ENCODE results near the gene NOVA2. TPM values are rescaled to one million over a fixed set of nuclear protein-coding genes. Genes with fewer than 3 reads are reported as not detected.

The NOVA2 gene
- total and polyA plus RNA-seq, 2 donors = 0.09 to 1.0 TPM

- no peaks in the 10 kb centered on the region for H3K9me3 ChIP-seq (ENCODE audit: control insufficient read depth in 2 of 2, insufficient read depth in 1 of 2, low read length in 1 of 2)
- H3K36me3 ChIP-seq (ENCODE audit: control insufficient read depth in 2 of 2, insufficient read depth in 2 of 2, low read length in 1 of 2) = peaks cover 7 to 8% of the 10 kb centered on the region in 2 donors
- H3K27me3 ChIP-seq (ENCODE audit: control insufficient read depth in 2 of 2, insufficient read depth in 1 of 2, low read length in 1 of 2) = peaks cover 0 to 16% of the 10 kb centered on the region in 2 donors
- DNase-seq (ENCODE audit: low read depth in 6 of 9, low spot score in 9 of 9) = peak; percentile 97 to 100 (median 99)
- peaks cover 9 to 15% of the 10 kb centered on the region in 2 donors for H3K4me1 ChIP-seq (ENCODE audit: control insufficient read depth in 2 of 2, insufficient read depth in 2 of 2, low read length in 2 of 2)
- H3K4me3 ChIP-seq (ENCODE audit: low read length in 2 of 2) = peak within 1 kb of the TSS; percentile 77 to 82
- WGBS = under 1% methylated on average over 34 of the region's 34 CpGs
- H3K27ac ChIP-seq (ENCODE audit: low read depth in 1 of 2, low read length in 1 of 2) = peak within 1 kb of the TSS; percentile 58 to 87
Observed at GRCh38 chr19:45994998-45995714, 21.5 kb upstream of the NOVA2 start, which contains the start of gene CCDC61. CCDC61 (plus strand) TSS chr19:45995467; CDS start chr19:46003019, 7,552 bp downstream.

GRCh38 chr19:45994456-45994997 lies 20.9 kb upstream of the NOVA2 start:
- H3K27me3 ChIP-seq (ENCODE audit: control insufficient read depth in 2 of 2, insufficient read depth in 1 of 2, low read length in 1 of 2) = peaks cover 0 to 10% of the 10 kb centered on the region in 2 donors
- peaks cover 7 to 8% of the 10 kb centered on the region in 2 donors for H3K36me3 ChIP-seq (ENCODE audit: control insufficient read depth in 2 of 2, insufficient read depth in 2 of 2, low read length in 1 of 2)
- no peak for DNase-seq (ENCODE audit: low read depth in 6 of 9, low spot score in 9 of 9)
- no peaks in the 10 kb centered on the region for H3K9me3 ChIP-seq (ENCODE audit: control insufficient read depth in 2 of 2, insufficient read depth in 1 of 2, low read length in 1 of 2)
- 13% methylated on average over 8 of the region's 8 CpGs for WGBS
- peaks cover 9% of the 10 kb centered on the region in 2 donors for H3K4me1 ChIP-seq (ENCODE audit: control insufficient read depth in 2 of 2, insufficient read depth in 2 of 2, low read length in 2 of 2)
- H3K27ac ChIP-seq (ENCODE audit: low read depth in 1 of 2, low read length in 1 of 2) = peak overlapping the region in 1 of 2 donors; percentile 31
- H3K4me3 ChIP-seq (ENCODE audit: low read length in 2 of 2) = peak overlapping the region; percentile 41 to 77

GRCh38 chr19:45990113-45990728 lies 16.6 kb upstream of the NOVA2 start:
- no peaks in the 10 kb centered on the region for H3K36me3 ChIP-seq (ENCODE audit: control insufficient read depth in 2 of 2, insufficient read depth in 2 of 2, low read length in 1 of 2)
- no peak overlapping the region for H3K4me3 ChIP-seq (ENCODE audit: low read length in 2 of 2)
- peaks cover 0 to 3% of the 10 kb centered on the region in 2 donors for H3K4me1 ChIP-seq (ENCODE audit: control insufficient read depth in 2 of 2, insufficient read depth in 2 of 2, low read length in 2 of 2)
- H3K27ac ChIP-seq (ENCODE audit: low read depth in 1 of 2, low read length in 1 of 2) = no peak overlapping the region
- WGBS = 94% methylated on average over 12 of the region's 12 CpGs
- no peaks in the 10 kb centered on the region for H3K9me3 ChIP-seq (ENCODE audit: control insufficient read depth in 2 of 2, insufficient read depth in 1 of 2, low read length in 1 of 2)
- H3K27me3 ChIP-seq (ENCODE audit: control insufficient read depth in 2 of 2, insufficient read depth in 1 of 2, low read length in 1 of 2) = peaks cover 0 to 14% of the 10 kb centered on the region in 2 donors
- no peak for DNase-seq (ENCODE audit: low read depth in 6 of 9, low spot score in 9 of 9)

- Histone ChIP-seq H3K36me3 (ENCODE audit: control insufficient read depth in 2 of 2, insufficient read depth in 2 of 2, low read length in 1 of 2) (no peaks in the 10 kb centered on the region), H3K4me1 (ENCODE audit: control insufficient read depth in 2 of 2, insufficient read depth in 2 of 2, low read length in 2 of 2) (no peaks in the 10 kb centered on the region), H3K4me3 (ENCODE audit: low read length in 2 of 2) (no peak overlapping the region), H3K9me3 (ENCODE audit: control insufficient read depth in 2 of 2, insufficient read depth in 1 of 2, low read length in 1 of 2) (no peaks in the 10 kb centered on the region), H3K27ac (ENCODE audit: low read depth in 1 of 2, low read length in 1 of 2) (no peak overlapping the region), H3K27me3 (ENCODE audit: control insufficient read depth in 2 of 2, insufficient read depth in 1 of 2, low read length in 1 of 2) (peaks cover 0 to 17% of the 10 kb centered on the region in 2 donors)
- WGBS = 92% methylated on average over 7 of the region's 7 CpGs
- no peak for DNase-seq (ENCODE audit: low read depth in 6 of 9, low spot score in 9 of 9)
Observed at GRCh38 chr19:45985321-45985720, 11.7 kb upstream of the NOVA2 start.

GRCh38 chr19:45981350-45981749 lies 7.7 kb upstream of the NOVA2 start:
- H3K27me3 ChIP-seq (ENCODE audit: control insufficient read depth in 2 of 2, insufficient read depth in 1 of 2, low read length in 1 of 2) = peaks cover 0 to 14% of the 10 kb centered on the region in 2 donors
- no peak overlapping the region for H3K27ac ChIP-seq (ENCODE audit: low read depth in 1 of 2, low read length in 1 of 2)
- H3K4me3 ChIP-seq (ENCODE audit: low read length in 2 of 2) = no peak overlapping the region
- H3K4me1 ChIP-seq (ENCODE audit: control insufficient read depth in 2 of 2, insufficient read depth in 2 of 2, low read length in 2 of 2) = no peaks in the 10 kb centered on the region
- no peak for DNase-seq (ENCODE audit: low read depth in 6 of 9, low spot score in 9 of 9)
- H3K9me3 ChIP-seq (ENCODE audit: control insufficient read depth in 2 of 2, insufficient read depth in 1 of 2, low read length in 1 of 2) = no peaks in the 10 kb centered on the region
- WGBS = 65% methylated on average over 2 of the region's 2 CpGs
- no peaks in the 10 kb centered on the region for H3K36me3 ChIP-seq (ENCODE audit: control insufficient read depth in 2 of 2, insufficient read depth in 2 of 2, low read length in 1 of 2)

GRCh38 chr19:45978156-45978555 lies 4.5 kb upstream of the NOVA2 start:
- peaks cover 11 to 44% of the 10 kb centered on the region in 2 donors for H3K27me3 ChIP-seq (ENCODE audit: control insufficient read depth in 2 of 2, insufficient read depth in 1 of 2, low read length in 1 of 2)
- H3K27ac ChIP-seq (ENCODE audit: low read depth in 1 of 2, low read length in 1 of 2) = no peak overlapping the region
- no peaks in the 10 kb centered on the region for H3K36me3 ChIP-seq (ENCODE audit: control insufficient read depth in 2 of 2, insufficient read depth in 2 of 2, low read length in 1 of 2)
- H3K4me1 ChIP-seq (ENCODE audit: control insufficient read depth in 2 of 2, insufficient read depth in 2 of 2, low read length in 2 of 2) = no peaks in the 10 kb centered on the region
- DNase-seq (ENCODE audit: low read depth in 6 of 9, low spot score in 9 of 9) = no peak
- 93% methylated on average over 7 of the region's 7 CpGs for WGBS
- no peak overlapping the region for H3K4me3 ChIP-seq (ENCODE audit: low read length in 2 of 2)
- H3K9me3 ChIP-seq (ENCODE audit: control insufficient read depth in 2 of 2, insufficient read depth in 1 of 2, low read length in 1 of 2) = peaks cover 1 to 4% of the 10 kb centered on the region in 2 donors

GRCh38 chr19:45976178-45976577 lies 2.5 kb upstream of the NOVA2 start:
- no peak for DNase-seq (ENCODE audit: low read depth in 6 of 9, low spot score in 9 of 9)
- Histone ChIP-seq H3K4me1 (ENCODE audit: control insufficient read depth in 2 of 2, insufficient read depth in 2 of 2, low read length in 2 of 2) (no peaks in the 10 kb centered on the region), H3K27ac (ENCODE audit: low read depth in 1 of 2, low read length in 1 of 2) (no peak overlapping the region), H3K27me3 (ENCODE audit: control insufficient read depth in 2 of 2, insufficient read depth in 1 of 2, low read length in 1 of 2) (peaks cover 27 to 58% of the 10 kb centered on the region in 2 donors), H3K36me3 (ENCODE audit: control insufficient read depth in 2 of 2, insufficient read depth in 2 of 2, low read length in 1 of 2) (no peaks in the 10 kb centered on the region), H3K4me3 (ENCODE audit: low read length in 2 of 2) (no peak overlapping the region), H3K9me3 (ENCODE audit: control insufficient read depth in 2 of 2, insufficient read depth in 1 of 2, low read length in 1 of 2) (peaks cover 1 to 4% of the 10 kb centered on the region in 2 donors)
- WGBS = 57% methylated on average over 14 of the region's 14 CpGs

- no peak for DNase-seq (ENCODE audit: low read depth in 6 of 9, low spot score in 9 of 9)
- 83% methylated on average over 11 of the region's 11 CpGs for WGBS
- Histone ChIP-seq H3K4me3 (ENCODE audit: low read length in 2 of 2) (no peak overlapping the region), H3K9me3 (ENCODE audit: control insufficient read depth in 2 of 2, insufficient read depth in 1 of 2, low read length in 1 of 2) (peaks cover 1 to 4% of the 10 kb centered on the region in 2 donors), H3K4me1 (ENCODE audit: control insufficient read depth in 2 of 2, insufficient read depth in 2 of 2, low read length in 2 of 2) (no peaks in the 10 kb centered on the region), H3K36me3 (ENCODE audit: control insufficient read depth in 2 of 2, insufficient read depth in 2 of 2, low read length in 1 of 2) (no peaks in the 10 kb centered on the region), H3K27me3 (ENCODE audit: control insufficient read depth in 2 of 2, insufficient read depth in 1 of 2, low read length in 1 of 2) (peaks cover 34 to 65% of the 10 kb centered on the region in 2 donors), H3K27ac (ENCODE audit: low read depth in 1 of 2, low read length in 1 of 2) (no peak overlapping the region)
Observed at GRCh38 chr19:45975306-45976070, 1.8 kb upstream of the NOVA2 start.
